Subcutaneous adipose tissue (tissue), 4 donors: Measurements from ENCODE around the gene S100A12. TPM values are rescaled to one million over a fixed set of nuclear protein-coding genes. Genes with fewer than 3 reads are reported as not detected.

Experiments used
- CTCF ChIP-seq: fragments of 450-650 bp; IDR thresholded peaks from one replicate; pipeline ENCODE4 v1.5.1; 2016; ENCODE audit warnings: low read depth, mild to moderate bottlenecking, control low read depth, antibody characterized with exemption, moderate library complexity
- total RNA-seq, 4 donors: library from RNA; depleted of rRNA; stranded (reverse); fragments of >200 nt; gene quantifications; one replicate each; pipeline ENCODE4 v1.1.0, GENCODE V29; 2016

S100A12 gene
- total RNA-seq, 4 donors from 2014 or later = 4.0 to 6.8 TPM; not detected in 2

GRCh38 chr1:153397051-153397923 lies 21.9 kb upstream of the S100A12 start:
- no peak for TF ChIP-seq CTCF

- no peak for TF ChIP-seq CTCF
These were observed 21.0 kb upstream of the S100A12 start for GRCh38 chr1:153396461-153396860.

GRCh38 chr1:153395776-153396175 lies 20.4 kb upstream of the S100A12 start:
- no peak for TF ChIP-seq CTCF

GRCh38 chr1:153395136-153395685 lies 19.8 kb upstream of the S100A12 start:
- TF ChIP-seq CTCF = no peak

- TF ChIP-seq CTCF = no peak
These were observed 19.0 kb upstream of the S100A12 start for GRCh38 chr1:153394391-153394790.

GRCh38 chr1:153393926-153394325 lies 18.5 kb upstream of the S100A12 start:
- no peak for TF ChIP-seq CTCF

GRCh38 chr1:153392822-153393221 lies 17.4 kb upstream of the S100A12 start:
- no peak for TF ChIP-seq CTCF
